ENCODE measurements around the gene MPHOSPH6.
"Not testable (repeated sequence)": the region's sequence is repeated elsewhere in the genome, so short reads cannot be mapped to it uniquely, and the experiment has no call there.

MPHOSPH6 gene

DNA sequence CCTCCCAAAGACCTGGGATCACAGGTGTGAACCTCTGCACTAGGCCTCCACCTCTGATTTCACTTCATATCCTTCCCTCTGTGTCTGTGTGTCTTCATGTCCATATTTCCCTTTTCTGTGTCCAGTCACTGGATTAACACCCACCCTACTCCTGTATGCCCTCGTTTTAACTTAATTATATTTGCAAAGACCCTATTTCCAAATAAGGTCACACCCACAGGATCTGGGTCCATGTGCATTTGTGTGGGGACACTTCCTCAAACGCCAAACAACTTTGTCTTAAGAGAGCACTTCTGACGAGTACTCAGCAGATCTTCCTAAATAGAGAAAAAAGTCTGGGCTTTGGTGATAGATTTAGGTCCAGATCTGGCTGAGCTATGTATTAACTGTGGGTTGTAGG is 56.3 kb downstream of the MPHOSPH6 start:
- no peak for DNase-seq

DNA sequence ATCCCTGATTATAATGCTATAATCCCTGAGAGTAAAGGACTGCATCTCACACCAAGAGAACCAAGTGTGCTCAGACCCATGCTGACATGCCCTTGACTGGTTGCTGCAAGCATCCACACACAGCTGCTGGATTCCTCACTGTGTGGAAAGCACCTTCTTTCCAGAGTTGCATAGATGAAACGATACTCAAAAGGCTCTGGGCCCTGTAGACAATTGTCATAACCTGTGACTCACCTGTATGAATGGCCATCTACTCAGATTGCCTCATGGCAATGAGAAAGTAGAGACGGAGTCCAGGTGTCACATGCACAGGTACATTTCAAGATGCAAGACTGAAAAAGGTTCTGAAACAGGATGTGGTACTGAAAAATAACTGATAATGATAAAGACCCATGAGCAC is 58.1 kb downstream of the MPHOSPH6 start:
- DNase-seq = no peak

DNA sequence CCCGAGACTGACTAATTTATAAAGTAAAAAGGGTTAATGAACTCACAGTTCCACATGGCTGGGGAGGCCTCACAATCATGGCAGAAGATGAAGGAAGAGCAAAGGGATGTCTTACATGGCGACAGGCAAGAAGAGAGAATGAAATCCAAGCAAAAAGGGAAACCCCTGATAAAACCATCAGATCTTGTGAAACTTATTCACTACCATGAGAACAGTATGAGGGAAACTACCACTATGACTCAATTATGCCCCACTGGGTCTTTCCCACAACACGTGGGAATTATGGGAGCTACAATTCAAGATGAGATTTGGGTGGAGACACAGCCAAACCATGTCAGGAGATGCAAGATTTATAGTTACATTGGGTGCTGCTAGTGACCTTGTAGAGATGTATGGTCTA is 60.8 kb downstream of the MPHOSPH6 start:
- DNase-seq = not testable (repeated sequence)

DNA sequence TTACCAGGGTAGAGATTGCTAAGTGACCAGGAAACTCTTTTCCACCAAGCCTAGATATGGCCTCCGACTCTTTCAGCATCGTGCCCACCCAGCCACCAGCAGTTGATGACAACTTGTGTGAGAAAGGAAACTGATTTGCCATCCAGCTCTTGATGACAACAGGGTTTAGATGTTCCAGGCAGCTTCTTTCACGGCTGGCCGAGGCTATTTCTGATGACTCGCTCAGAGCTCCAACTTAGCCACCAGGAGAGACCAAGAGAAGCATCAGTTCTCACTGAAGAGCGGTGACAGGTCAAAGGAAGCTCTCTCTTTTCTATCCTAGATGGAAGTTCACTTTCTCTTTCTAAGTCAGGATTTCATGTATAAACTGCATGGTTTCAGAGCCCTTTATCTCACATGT is 61.2 kb downstream of the MPHOSPH6 start:
- DNase-seq = no peak

DNA sequence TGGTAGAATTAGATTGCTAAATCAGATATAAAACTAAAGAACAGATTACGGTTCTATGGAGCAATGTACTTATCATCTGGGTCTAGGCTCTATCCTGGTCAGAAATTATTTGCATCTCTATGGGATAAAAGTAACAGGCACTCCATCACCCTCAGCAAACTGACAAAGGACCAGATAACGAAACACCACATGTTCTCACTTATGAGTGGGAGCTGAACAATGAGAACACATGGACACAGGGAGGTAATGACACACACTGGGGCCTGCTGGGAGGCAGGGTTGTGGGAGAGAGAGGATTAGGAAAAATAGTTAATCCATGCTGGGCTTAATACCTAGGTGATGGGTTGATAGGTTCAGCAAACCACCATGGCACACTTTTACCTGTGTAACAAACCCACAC is 61.9 kb downstream of the MPHOSPH6 start:
- no peak for DNase-seq

DNA sequence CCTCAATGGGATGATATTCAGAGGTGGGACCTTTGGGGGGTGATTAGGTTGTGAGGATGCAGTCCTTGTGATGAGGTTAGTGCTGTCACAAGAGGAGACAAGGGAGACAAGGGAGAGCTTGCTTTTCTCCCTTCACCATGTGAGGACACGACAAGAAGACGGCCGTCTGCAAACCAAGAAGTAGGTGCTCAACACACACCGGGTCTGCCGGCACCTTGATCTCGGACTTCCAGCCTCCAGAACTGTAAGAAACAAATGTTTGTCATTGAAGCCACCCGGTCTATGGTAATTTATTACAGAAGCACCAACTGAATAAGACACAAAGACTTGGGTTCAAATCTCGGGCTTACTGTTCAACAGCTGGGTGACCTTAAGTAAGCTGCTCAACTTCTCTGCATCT is 64.9 kb downstream of the MPHOSPH6 start:
- DNase-seq = no peak
